Measurements from ENCODE around the gene CAPN9. TPM values are rescaled to one million over a fixed set of nuclear protein-coding genes. Genes with fewer than 3 reads are reported as not detected.

CAPN9 gene
- total RNA-seq, 6 experiments from 2014 or later: not detected

DNA sequence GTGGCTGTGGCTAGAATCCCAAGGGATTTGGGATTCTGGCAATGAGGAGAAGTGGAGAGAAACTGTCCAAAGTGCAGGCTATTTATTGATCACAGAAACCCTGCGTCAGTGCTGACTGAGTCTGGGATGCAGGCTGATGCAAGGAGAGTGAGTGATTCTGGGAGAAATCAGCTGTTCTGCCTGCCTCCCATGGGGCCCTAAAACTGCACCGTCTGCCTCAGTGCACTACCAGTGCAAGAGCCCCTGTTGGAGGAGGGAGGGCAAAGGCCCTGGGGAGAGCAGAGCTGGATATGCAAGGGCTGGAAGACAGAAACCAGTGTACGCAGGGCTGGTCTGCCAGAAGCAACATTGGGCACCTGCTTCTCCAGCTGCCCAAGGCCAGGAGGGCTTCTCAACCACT lies 78.6 kb downstream of the CAPN9 start:
- Mint-ChIP-seq H3K4me3 (peak overlapping the region; percentile 80), H3K9me3 (no peaks in the 10 kb centered on the region), H3K4me1 (ENCODE audit: low read depth) (peaks cover 73% of the 10 kb centered on the region), H3K36me3 (ENCODE audit: low read depth) (no peaks in the 10 kb centered on the region), H3K27ac (peak overlapping the region; percentile 97), H3K27me3 (ENCODE audit: insufficient read depth) (no peaks in the 10 kb centered on the region; the same call in 1 of the 2 replicates)
- TF ChIP-seq, protein P1, sequence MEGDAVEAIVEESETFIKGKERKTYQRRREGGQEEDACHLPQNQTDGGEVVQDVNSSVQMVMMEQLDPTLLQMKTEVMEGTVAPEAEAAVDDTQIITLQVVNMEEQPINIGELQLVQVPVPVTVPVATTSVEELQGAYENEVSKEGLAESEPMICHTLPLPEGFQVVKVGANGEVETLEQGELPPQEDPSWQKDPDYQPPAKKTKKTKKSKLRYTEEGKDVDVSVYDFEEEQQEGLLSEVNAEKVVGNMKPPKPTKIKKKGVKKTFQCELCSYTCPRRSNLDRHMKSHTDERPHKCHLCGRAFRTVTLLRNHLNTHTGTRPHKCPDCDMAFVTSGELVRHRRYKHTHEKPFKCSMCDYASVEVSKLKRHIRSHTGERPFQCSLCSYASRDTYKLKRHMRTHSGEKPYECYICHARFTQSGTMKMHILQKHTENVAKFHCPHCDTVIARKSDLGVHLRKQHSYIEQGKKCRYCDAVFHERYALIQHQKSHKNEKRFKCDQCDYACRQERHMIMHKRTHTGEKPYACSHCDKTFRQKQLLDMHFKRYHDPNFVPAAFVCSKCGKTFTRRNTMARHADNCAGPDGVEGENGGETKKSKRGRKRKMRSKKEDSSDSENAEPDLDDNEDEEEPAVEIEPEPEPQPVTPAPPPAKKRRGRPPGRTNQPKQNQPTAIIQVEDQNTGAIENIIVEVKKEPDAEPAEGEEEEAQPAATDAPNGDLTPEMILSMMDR (IDR thresholded peaks at IDR 0.05): no peak
- no peak for DNase-seq

GRCh38 chr1:230826166-230826875 lies 79.1 kb downstream of the CAPN9 start:
- Mint-ChIP-seq H3K27me3 (ENCODE audit: insufficient read depth) (no peaks in the 10 kb centered on the region; the same call in 1 of the 2 replicates), H3K4me3 (peak overlapping the region; percentile 80; the same call in 1 of the 2 replicates), H3K27ac (peak overlapping the region; percentile 97), H3K4me1 (ENCODE audit: low read depth) (peaks cover 74% of the 10 kb centered on the region), H3K9me3 (no peaks in the 10 kb centered on the region), H3K36me3 (ENCODE audit: low read depth) (no peaks in the 10 kb centered on the region)
- DNase-seq: no peak
- TF ChIP-seq, protein P1 (IDR thresholded peaks at IDR 0.05): no peak

DNA sequence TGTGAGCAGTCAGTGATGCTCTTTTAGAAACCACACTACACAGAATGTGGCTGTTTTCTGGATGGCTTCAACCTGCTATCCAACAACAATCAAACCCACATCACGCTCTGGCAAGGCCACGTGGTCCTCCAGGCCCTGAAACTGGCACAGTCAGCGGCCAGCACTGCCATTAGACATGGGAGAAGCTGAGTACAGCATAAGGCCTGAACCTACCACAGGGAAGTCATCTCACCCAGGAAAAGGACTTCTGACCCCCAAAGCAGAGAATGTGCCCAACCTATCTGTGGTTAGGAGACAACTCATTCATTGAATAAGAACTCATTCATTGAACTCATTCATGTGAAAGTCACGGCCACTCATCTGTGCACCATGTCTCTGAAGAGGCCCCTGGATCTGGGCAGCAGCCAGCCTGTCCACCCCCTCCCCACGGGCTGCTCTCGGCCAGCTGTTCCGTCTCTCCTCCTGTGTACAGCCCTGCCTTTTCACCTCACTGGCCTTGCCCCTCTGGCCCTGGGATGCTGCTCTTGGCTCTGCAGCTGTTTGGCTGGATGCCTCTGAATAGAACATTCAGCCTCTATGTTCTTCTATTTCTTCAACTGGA lies 80.0 kb downstream of the CAPN9 start:
- TF ChIP-seq, protein P1 (IDR thresholded peaks at IDR 0.05): no peak
- no peaks in the 10 kb centered on the region for H3K36me3 Mint-ChIP-seq (ENCODE audit: low read depth)
- H3K27me3 Mint-ChIP-seq (ENCODE audit: insufficient read depth): peaks cover 2% of the 10 kb centered on the region; the same call in 1 of the 2 replicates
- H3K4me3 Mint-ChIP-seq: no peak overlapping the region
- no peak for DNase-seq
- H3K4me1 Mint-ChIP-seq (ENCODE audit: low read depth): peaks cover 73% of the 10 kb centered on the region
- H3K27ac Mint-ChIP-seq: no peak overlapping the region; the same call in 1 of the 2 replicates
- no peaks in the 10 kb centered on the region for H3K9me3 Mint-ChIP-seq

DNA sequence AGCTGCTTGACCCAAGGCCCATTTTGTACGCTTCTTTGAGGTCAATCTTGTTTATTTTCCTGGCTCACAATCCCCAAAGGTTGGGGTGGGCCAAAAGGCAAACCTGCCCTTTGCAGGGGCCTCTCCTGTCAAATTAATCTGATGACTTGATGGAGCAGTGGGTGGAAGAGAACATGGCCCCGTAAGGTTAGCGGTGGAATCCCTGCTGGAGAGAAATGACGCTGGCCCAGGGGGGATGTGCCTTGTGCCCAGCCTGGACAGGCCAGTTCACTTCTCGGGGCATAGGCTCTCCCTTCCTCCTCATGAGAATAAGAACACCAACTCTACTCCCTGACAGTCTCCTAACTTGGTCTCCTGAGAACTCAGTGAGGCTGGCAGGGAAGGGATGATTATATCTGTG lies 80.6 kb downstream of the CAPN9 start:
- no peak overlapping the region for H3K4me3 Mint-ChIP-seq
- H3K4me1 Mint-ChIP-seq (ENCODE audit: low read depth): peaks cover 76% of the 10 kb centered on the region
- H3K36me3 Mint-ChIP-seq (ENCODE audit: low read depth): no peaks in the 10 kb centered on the region
- TF ChIP-seq, protein P1 (IDR thresholded peaks at IDR 0.05): no peak
- no peak overlapping the region for H3K27ac Mint-ChIP-seq
- no peaks in the 10 kb centered on the region for H3K9me3 Mint-ChIP-seq
- peaks cover 2% of the 10 kb centered on the region; the same call in 1 of the 2 replicates for H3K27me3 Mint-ChIP-seq (ENCODE audit: insufficient read depth)
- no peak for DNase-seq

- H3K4me1 Mint-ChIP-seq (ENCODE audit: low read depth): peaks cover 75% of the 10 kb centered on the region
- peaks cover 2% of the 10 kb centered on the region; the same call in 1 of the 2 replicates for H3K27me3 Mint-ChIP-seq (ENCODE audit: insufficient read depth)
- DNase-seq: no peak
- no peaks in the 10 kb centered on the region for H3K36me3 Mint-ChIP-seq (ENCODE audit: low read depth)
- no peak overlapping the region for H3K4me3 Mint-ChIP-seq
- no peaks in the 10 kb centered on the region for H3K9me3 Mint-ChIP-seq
- no peak overlapping the region for H3K27ac Mint-ChIP-seq
- TF ChIP-seq, protein P1 (IDR thresholded peaks at IDR 0.05): no peak
These were observed 81.2 kb downstream of the CAPN9 start for GRCh38 chr1:230828421-230828820.

All from HFFc6 (cell line).